HG03139 (cell line): ENCODE measurements around the gene EPHB3.
A peak's percentile ranks its signal among the peaks of the same experiment; 100 is the strongest.

ENCODE experiments used
- ATAC-seq: cut with Tn5 transposase; IDR thresholded peaks from one replicate; pipeline ENCODE4 v1.9.1; 2021; ENCODE audit not compliant: unreplicated experiment

EPHB3 gene

DNA sequence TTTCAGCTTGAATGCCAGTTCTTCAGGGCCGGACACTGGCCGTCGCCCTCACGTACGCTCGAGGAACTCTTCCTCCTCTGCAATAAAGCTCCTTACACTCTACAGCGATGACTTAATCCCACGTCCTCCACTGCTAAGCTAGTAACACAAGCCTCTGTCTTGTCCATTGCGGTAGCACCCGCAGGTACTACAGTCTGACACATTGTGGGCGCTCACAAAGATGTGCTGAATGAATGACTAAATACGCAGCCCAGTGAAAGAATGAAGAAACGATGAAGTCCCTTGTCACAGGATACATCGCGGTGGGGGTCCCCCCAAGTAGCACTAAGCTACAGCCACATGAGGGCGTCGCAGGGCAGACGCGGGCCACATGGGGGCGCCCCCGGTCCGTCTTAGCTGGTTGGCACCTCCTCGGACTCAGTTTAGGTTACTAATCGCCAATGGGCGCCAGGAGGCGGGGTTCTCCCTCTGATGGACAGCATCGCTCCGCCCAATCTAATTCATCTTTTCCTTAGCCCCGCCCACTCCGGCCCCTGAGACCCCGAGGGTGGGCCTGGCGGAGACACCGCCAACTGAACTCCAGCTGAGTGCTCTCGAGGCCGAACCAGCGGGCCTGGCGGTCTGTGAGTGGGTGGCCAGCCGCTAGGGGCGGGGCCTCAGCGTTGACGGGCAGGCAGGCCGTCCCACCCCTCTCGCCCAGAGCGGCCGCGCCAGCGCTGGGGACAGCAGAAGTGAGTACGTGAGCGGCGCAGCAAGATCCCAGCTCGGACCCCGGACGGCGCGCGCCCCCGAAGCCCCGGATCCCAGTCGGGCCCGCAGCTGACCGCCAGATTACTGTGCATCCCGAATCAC is at the start of gene EPHB3:
TSS of gene EPHB3 (plus strand) at position 725 of the 852 bp plus-strand sequence. CDS start 451 bp downstream, outside the sequence.
- peak; percentile 75 for ATAC-seq

- no peak for ATAC-seq
These were observed 49.0 kb upstream of the EPHB3 start for GRCh38 chr3:184512621-184513020.

- ATAC-seq: peak; percentile 83
These were observed 48.1 kb upstream of the EPHB3 start for GRCh38 chr3:184513276-184514170.

- ATAC-seq: no peak
These were observed 47.5 kb upstream of the EPHB3 start for GRCh38 chr3:184514171-184514490.

DNA sequence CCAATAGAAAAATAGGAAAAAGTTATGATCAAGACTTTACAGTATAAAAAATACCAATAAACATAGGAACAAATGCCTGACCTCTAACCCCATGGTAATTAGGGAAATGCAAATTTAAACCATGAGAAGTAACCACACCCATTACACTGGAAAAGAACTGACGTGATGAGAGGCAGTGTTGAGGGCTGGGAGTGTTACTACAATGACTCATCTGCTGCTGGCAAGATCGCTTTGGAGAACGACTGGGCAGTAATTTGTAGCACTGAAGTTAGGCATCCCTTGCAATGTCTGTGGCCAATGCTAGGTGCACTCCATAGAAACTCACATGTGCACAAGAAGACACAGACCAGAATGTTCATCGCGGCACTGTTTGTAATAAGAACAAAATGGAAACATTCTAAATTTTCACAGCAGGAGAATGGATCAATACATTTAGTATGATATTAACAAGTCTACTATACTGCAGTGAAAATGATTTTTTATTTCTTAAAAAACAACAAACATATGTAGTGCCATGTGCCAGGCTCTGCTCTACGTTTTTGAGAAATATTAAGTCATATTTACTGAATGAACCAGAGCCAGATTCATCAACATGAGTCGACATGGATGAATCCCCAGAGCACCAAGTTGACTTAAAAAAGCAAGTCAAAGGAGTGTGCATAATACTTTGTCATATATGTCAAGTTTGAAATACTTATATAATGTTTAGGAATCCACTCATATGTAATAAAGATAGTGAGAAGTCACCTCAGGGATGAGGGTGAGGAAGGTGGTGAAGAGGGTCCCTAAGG is 37.6 kb upstream of the EPHB3 start:
- ATAC-seq: no peak

GRCh38 chr3:184524981-184525336 is 36.6 kb upstream of the EPHB3 start:
- ATAC-seq: no peak

- ATAC-seq: no peak
These were observed 36.1 kb upstream of the EPHB3 start for GRCh38 chr3:184525337-184526087.

DNA sequence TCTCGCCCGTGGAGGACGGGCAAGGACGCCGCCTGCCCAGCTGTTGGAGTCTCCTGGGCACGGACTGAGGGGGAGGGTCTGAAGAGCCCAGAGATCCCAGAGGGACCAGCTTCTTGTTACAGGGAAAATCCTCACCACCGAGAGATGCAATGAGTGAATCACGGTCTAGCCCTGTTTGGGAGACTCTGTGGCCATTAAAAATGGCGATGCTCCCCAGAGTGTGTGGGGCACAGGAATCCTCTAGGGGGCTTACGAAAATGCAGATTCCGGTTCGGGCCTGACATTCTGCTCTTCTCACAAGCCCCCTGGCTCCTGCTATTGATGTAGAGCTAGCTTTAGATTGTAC is 35.5 kb upstream of the EPHB3 start:
- ATAC-seq: no peak

DNA sequence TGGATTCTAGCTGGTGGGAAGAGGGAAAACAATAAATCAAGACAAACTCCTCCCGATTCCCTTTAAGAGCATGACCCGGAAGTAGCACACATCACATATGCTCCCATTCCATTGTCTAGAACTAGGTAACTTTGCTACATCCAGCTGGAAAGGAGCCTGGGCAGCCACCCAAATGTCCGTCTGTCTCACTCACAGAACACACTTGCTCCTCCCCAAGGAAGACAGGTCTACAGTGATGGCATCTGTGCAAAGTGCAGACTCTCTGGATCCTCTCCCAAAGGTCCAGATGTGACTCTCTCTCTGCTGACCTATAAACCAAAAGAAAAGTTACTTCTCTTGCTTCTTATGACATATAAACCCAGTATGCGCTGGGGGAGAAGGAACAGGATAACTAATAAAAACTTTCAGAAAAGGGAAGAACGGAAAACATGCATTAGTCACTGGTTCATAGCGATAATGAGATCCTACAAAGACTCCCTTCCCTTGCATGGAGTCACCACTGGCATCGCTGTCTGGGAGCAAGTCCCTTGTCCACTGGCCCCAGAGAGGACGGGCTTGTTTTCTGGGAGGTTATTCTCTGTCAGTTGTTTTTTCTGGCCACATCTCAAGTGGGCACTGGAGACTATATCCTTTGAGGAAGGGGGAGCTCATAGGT is 29.8 kb upstream of the EPHB3 start:
- ATAC-seq: no peak

DNA sequence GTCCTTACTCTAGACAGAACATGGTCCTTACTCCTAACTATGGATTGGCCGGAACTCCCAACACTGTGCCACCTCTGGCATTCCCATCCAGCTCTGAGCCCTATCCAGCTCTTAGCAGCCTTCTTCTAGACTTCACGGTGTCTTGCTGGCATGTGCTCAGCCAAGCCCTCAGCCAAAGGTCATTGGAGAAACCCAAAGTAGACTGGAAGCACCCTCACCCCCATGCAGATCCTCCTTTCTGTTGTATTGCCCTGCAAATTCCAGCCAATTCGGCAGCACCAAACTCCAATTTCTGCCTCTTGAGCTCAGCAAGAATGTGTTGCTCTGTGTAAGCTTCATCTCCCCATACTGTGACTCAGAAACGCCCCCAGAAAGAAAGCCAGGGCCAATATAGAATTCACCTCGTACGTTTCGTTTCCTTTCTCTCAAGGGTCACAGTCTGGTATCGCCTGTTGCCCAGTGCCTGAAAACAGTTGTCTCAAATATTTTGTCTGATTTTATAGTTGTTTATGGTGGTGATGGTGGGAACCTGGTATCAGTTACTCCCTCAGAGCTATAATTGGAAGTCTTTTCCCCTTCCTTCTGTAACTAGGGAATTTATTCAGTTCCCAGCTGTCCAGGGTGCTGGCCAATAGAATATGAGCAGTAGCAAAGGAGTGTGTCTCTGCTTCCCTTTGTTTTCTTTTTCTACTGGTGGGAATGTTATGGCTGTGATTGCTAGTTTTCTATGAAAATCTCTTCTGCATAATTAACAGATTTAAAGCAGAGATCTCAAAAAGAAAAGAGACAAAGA is 28.4 kb upstream of the EPHB3 start:
- ATAC-seq: no peak

DNA sequence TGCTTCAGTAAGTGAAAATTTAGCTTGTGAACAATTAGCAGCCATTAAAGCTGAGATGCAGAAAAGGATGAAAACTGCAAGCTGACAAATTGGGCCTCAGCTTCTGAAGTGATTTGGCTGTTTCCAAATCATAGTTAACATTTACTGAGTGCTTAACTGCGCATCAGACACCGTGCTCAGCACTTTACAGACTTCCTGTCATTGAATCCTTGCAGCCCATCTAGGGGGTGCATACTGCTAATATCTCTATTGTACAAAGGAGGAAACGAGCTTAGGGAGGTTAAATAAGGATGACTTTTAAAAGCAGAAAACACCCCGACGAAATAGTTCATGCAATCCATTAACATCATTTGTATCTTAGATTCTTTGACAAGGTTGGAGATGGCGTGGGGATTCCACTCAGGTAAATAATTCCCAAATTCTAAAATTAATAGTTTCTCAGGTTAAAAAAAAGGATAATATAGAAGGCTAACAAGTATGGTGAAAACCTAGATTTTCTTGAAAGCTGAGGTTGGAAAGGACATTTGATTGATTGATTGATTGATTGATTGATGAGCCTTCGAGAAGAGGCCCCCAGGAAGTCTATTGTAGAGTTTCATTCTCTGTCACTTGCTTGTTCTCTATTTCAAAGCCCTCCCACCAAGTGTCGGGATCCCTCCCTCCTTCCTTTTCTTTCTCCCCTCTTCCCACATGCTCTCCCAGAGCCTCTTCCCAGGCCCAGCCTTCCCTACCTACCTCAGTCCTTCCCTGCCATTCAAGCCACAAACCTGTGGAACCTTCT is 23.5 kb upstream of the EPHB3 start:
- no peak for ATAC-seq

- no peak for ATAC-seq
These were observed 22.7 kb upstream of the EPHB3 start for GRCh38 chr3:184538666-184539431.

DNA sequence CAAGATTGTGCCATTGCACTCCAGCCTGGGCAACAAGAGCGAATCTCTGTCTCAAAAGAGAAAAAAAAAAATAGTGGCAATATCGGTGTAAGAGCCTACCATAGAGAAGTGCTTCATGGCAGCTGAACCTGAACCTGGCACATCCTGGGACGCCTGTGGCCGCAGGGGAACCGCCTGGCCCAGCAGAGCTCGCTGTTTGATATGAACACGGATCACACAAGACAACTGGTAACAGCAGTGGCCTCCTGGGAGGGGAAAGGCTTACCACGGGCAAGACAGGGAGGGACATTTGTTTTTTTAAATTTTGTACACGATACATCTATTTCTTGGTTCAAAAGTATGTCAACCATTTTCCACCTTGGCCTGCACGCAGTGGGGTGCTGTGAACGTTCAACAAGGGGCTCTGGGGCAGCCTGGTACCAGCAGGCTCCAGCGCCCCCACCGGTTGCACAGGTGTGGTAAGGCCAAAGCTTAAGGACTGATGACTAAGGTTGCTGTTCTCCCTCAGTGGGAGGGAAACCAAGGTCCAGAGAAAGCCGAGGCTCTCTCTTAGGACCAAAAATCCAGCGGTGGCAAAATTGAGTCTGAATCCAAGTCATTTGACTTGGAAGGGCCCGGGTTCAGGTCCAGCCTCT is 21.7 kb upstream of the EPHB3 start:
- ATAC-seq: no peak

GRCh38 chr3:184540777-184541681 is 20.6 kb upstream of the EPHB3 start:
- no peak for ATAC-seq

DNA sequence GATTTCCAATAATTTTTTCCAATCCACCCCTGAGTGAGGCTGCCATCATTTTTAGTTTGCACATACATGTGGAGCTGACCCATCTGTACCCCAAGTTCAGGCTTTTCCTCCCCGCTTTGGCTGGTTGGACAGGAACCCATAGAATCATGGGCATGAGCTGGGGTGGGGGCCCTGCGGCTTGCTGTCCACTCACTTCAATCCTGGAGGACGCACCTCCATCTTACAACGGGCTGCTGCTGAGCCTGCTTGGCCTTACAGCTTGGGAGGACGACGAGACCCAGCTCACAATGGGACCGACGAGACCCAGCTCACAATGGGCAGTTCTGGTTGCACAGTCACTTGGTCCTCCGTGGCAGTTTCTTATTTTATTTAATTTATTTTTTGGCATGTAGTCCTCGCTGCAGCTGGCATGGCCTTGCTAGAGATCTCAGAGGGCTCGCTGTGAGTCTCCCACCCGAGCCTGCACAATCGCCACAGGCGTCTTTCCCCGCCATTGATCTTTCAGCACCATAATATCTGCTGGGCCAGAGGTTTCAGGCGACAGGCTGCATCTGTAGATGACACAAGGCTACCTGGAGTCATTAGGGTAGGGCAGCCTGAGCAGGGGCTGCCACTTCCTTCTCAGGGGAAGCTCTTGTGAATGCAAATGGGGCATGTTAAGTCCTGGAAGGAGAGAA is 19.6 kb upstream of the EPHB3 start:
- no peak for ATAC-seq

- ATAC-seq: no peak
These were observed 19.0 kb upstream of the EPHB3 start for GRCh38 chr3:184542577-184542976.
